Activated CD8-positive, alpha-beta T cell treated with anti-CD3 and anti-CD28 coated beads for 36 hours (primary cell): ENCODE results near the gene UNC45B. TPM values are rescaled to one million over a fixed set of nuclear protein-coding genes. Genes with fewer than 3 reads are reported as not detected.
"Not testable (repeated sequence)": the region's sequence is repeated elsewhere in the genome, so short reads cannot be mapped to it uniquely, and the experiment has no call there.

Source experiments
- ATAC-seq: fragments of 200-7000 bp; cut with Tn5 transposase; one replicate; pipeline ENCODE4 v1.10.0; 2021; ENCODE audit warnings: mild to moderate bottlenecking, moderate library complexity
- CTCF ChIA-PET: fragments of 350-600 bp; sonication (Branson Sonifier 250); formaldehyde crosslinking; loops from one replicate; lab custom pipeline; 2021; ENCODE audit warnings: antibody characterized with exemption; lab: Charles Lee
- POLR2A ChIA-PET: fragments of 350-600 bp; sonication (Branson Sonifier 250); formaldehyde crosslinking; loops from one replicate; lab custom pipeline; 2021; ENCODE audit warnings: antibody characterized with exemption; lab: Charles Lee
- DNase-seq: peaks from one replicate; pipeline ENCODE4 v3.0.0-alpha.2; 2020
- H3K27ac Mint-ChIP-seq: one replicate; pipeline ENCODE4 v1.8.0; 2021; ENCODE audit warnings: mild to moderate bottlenecking, mixed read lengths
- H3K27me3 Mint-ChIP-seq: one replicate; pipeline ENCODE4 v1.8.0; 2021; ENCODE audit warnings: mixed read lengths
- H3K36me3 Mint-ChIP-seq: one replicate; pipeline ENCODE4 v1.8.0; 2021; ENCODE audit warnings: low read depth, mixed read lengths
- H3K4me1 Mint-ChIP-seq: one replicate; pipeline ENCODE4 v1.8.0; 2021; ENCODE audit warnings: low read depth, mixed read lengths
- H3K4me3 Mint-ChIP-seq: one replicate; pipeline ENCODE4 v1.8.0; 2021; ENCODE audit warnings: mild to moderate bottlenecking, moderate library complexity, mixed read lengths
- H3K9me3 Mint-ChIP-seq: one replicate; pipeline ENCODE4 v1.8.0; 2021; ENCODE audit warnings: mixed read lengths
- CTCF ChIP-seq: fragments of 200-600 bp; IDR thresholded peaks from one replicate; pipeline ENCODE4 v1.8.0; 2022; ENCODE audit warnings: antibody characterized with exemption, mild to moderate bottlenecking
- intact Hi-C: fragments of 100-400 bp; cut with micrococcal nuclease; formaldehyde crosslinking; loops from one replicate; pipeline ENCODE4 v1.10.0; 2022
- total RNA-seq, 2 experiments: library from RNA; stranded (reverse); gene quantifications; one replicate each; pipeline ENCODE4 v1.2.3, GENCODE V29; 2021

The UNC45B gene
- total RNA-seq, 2 experiments from 2014 or later = 0.11 TPM; not detected in 1

DNA sequence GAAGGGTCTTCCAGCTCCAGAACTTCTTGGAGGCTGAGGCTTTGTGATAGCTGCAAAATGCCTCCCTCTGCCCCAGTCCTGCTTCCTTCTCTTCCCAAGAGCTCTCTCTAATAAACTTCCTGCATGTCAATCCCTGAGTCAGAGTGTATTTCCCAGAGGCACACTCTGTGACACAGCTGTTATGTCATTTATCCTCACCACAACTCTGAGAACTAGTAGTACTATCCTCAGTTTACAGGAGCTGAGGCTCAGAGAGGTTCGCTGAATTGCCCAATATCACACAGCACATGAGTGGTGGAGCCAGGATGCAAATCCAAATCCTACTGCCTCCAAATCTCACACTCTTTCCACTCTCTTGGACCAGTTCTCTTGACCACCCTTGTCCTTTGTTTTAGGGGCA, 20.0 kb downstream of the UNC45B start:
- Mint-ChIP-seq H3K4me1 (peaks cover 22% of the 10 kb centered on the region), H3K27ac (no peak overlapping the region), H3K4me3 (no peak overlapping the region), H3K36me3 (no peaks in the 10 kb centered on the region), H3K9me3 (no peaks in the 10 kb centered on the region), H3K27me3 (no peaks in the 10 kb centered on the region)
- CTCF ChIA-PET = interaction anchor here (0.8 to 2.3 kb wide), 3 partner anchors 48 to 372 kb away, joined by 3 to 9 read pairs (median 5); no protein-coding TSS in a partner anchor
- TF ChIP-seq CTCF = no peak
- POLR2A ChIA-PET = interaction anchor here (1.1 to 2.3 kb wide), 2 partner anchors 76 to 205 kb away, joined by 3 to 6 read pairs; partner anchors contain the start of genes SLFN11 and SLFN5
- DNase-seq (no peak), ATAC-seq (no peak)
- intact Hi-C loops = no loop called here

DNA sequence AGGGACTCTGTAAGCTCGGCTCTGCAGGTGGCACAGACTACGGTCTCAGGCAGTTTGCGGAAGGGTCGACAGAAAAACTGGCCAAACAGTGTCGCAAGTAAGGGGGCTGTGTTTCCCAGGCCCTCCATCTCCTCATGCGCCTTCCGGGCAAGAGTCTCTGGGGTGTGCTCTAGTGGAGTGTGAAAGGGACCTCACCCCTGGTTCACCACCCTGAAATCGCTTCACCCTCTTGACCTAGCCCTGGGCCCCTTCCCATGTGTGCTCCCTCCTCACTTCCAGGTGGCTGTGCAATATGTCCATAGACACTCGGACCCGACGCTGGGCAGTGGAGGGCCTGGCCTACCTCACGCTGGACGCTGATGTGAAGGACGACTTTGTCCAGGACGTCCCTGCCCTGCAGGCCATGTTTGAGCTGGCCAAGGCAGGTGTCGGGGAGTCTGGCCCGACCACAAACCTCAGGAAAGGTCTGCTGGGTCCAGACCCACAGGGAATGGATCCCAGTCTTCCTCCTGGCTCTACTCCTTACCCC, 22.3 kb downstream of the UNC45B start:
- ATAC-seq (no peak), DNase-seq (no peak)
- intact Hi-C loops = loop anchor here (2.0 to 10.0 kb wide), 3 partner anchors 72 to 575 kb away; partner anchors contain the start of gene SLFN5
- TF ChIP-seq CTCF = no peak
- H3K27ac Mint-ChIP-seq = no peak overlapping the region
- H3K4me3 Mint-ChIP-seq = no peak overlapping the region
- H3K9me3 Mint-ChIP-seq = no peaks in the 10 kb centered on the region
- CTCF ChIA-PET = interaction anchor here (1.7 kb wide), 1 partner anchor 72 kb away, joined by 9 read pairs; the partner anchor contains the start of gene SLFN5
- H3K36me3 Mint-ChIP-seq = no peaks in the 10 kb centered on the region
- POLR2A ChIA-PET = interaction anchor here (1.7 to 1.9 kb wide), 2 partner anchors 9 to 73 kb away, joined by 4 to 6 read pairs; partner anchors contain the start of gene SLFN5
- H3K27me3 Mint-ChIP-seq = no peaks in the 10 kb centered on the region
- peaks cover 35% of the 10 kb centered on the region for H3K4me1 Mint-ChIP-seq

- Mint-ChIP-seq H3K27me3 (no peaks in the 10 kb centered on the region), H3K4me3 (peak overlapping the region; percentile 20), H3K9me3 (no peaks in the 10 kb centered on the region), H3K36me3 (no peaks in the 10 kb centered on the region), H3K4me1 (peaks cover 38% of the 10 kb centered on the region), H3K27ac (peak overlapping the region; percentile 79)
- TF ChIP-seq CTCF = peak; percentile 69
- CTCF ChIA-PET = interaction anchor here (0.6 to 1.7 kb wide), 15 partner anchors 10 to 418 kb away, joined by 3 to 9 read pairs (median 4); partner anchors contain the start of genes SLFN12L and SLFN5
- POLR2A ChIA-PET = interaction anchor here (0.6 to 1.9 kb wide), 4 partner anchors 10 to 250 kb away, joined by 3 to 6 read pairs (median 4); partner anchors contain the start of gene SLFN5
- DNase-seq (peak; percentile 31), ATAC-seq (peak; percentile 83)
- intact Hi-C loops = loop anchor here (2.0 to 10.0 kb wide), 3 partner anchors 71 to 574 kb away; partner anchors contain the start of gene SLFN5
These were observed 23.6 kb downstream of the UNC45B start for GRCh38 chr17:35170968-35171771.

GRCh38 chr17:35171834-35172233, 24.2 kb downstream of the UNC45B start:
- peaks cover 43% of the 10 kb centered on the region for H3K4me1 Mint-ChIP-seq
- no peak for DNase-seq

DNA sequence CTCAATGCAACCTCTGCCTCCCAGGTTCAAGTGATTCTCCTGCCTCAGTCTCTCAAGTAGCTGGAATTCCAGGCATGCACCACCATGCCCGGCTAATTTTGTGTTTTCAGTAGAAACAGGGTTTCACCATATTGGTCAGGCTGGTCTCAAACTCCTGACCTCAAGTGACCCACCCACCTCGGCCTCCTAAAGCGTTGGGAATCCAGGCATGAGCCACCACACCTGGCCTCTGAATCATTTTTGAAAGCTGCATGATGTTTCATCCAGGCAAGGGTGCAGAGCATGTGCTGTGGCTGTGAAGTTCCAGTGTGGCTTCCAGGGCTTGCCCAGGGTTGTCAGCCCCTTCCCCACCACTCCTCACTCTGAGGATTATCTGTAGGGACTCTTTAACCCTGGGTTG, 24.7 kb downstream of the UNC45B start:
- H3K4me3 Mint-ChIP-seq, DNase-seq, ATAC-seq, H3K27me3 Mint-ChIP-seq, H3K9me3 Mint-ChIP-seq, H3K36me3 Mint-ChIP-seq: not testable (repeated sequence)
- ChIA-PET CTCF (interaction anchor here (0.6 to 1.1 kb wide), 3 partner anchors 315 to 574 kb away, joined by 3 to 4 read pairs (median 3); partner anchors contain the start of gene SLFN12L), POLR2A (interaction anchor here (0.7 to 1.0 kb wide), 3 partner anchors 16 to 205 kb away, joined by 3 to 5 read pairs (median 3); no protein-coding TSS in a partner anchor)
- intact Hi-C loops = loop anchor here (5.0 to 10.0 kb wide), 2 partner anchors 70 to 572 kb away; partner anchors contain the start of gene SLFN5
- H3K4me1 Mint-ChIP-seq = peaks cover 48% of the 10 kb centered on the region
- peak overlapping the region; percentile 77 for H3K27ac Mint-ChIP-seq

More at GRCh38 chr17:35171834-35172233, 24.2 kb downstream of the UNC45B start:
- POLR2A ChIA-PET = interaction anchor here (0.7 to 1.9 kb wide), 4 partner anchors 16 to 205 kb away, joined by 3 to 6 read pairs (median 4); partner anchors contain the start of gene SLFN5
- Mint-ChIP-seq H3K27me3 (no peaks in the 10 kb centered on the region), H3K36me3 (no peaks in the 10 kb centered on the region), H3K4me3 (peak overlapping the region; percentile 20), H3K27ac (peak overlapping the region; percentile 79), H3K9me3 (no peaks in the 10 kb centered on the region)
- ATAC-seq = peak; percentile 38
- TF ChIP-seq CTCF = no peak
- CTCF ChIA-PET = interaction anchor here (1.0 to 1.7 kb wide), 5 partner anchors 68 to 574 kb away, joined by 3 to 9 read pairs (median 4); partner anchors contain the start of gene SLFN5
- intact Hi-C loops = loop anchor here (2.0 to 10.0 kb wide), 3 partner anchors 70 to 573 kb away; partner anchors contain the start of gene SLFN5
